AG04450 (cell line): ENCODE measurements around the gene ISYNA1. TPM values are rescaled to one million over a fixed set of nuclear protein-coding genes. Genes with fewer than 3 reads are reported as not detected.

ENCODE experiments used
- CTCF ChIA-PET: fragments of 300-600, 350-600 bp; formaldehyde crosslinking; extraction: SDS; loops from one replicate; lab custom pipeline; 2022; ENCODE audit warnings: antibody characterized with exemption, inconsistent platforms; lab: Charles Lee
- POLR2A ChIA-PET: fragments of 350-600 bp; formaldehyde crosslinking; extraction: SDS; loops from one replicate; lab custom pipeline; 2021; ENCODE audit warnings: antibody characterized with exemption, inconsistent platforms; lab: Yijun Ruan, JAX
- DNase-seq: peaks from one replicate; pipeline ENCODE4 v3.0.0-alpha.2; 2011; ENCODE audit warnings: low read depth, low spot score
- H3K27ac ChIP-seq: one replicate; pipeline ENCODE4 v1.5.1; 2012; ENCODE audit warnings: low read depth, low read length, control low read depth
- H3K27me3 ChIP-seq: one replicate; pipeline ENCODE4 v1.6.0; 2012; ENCODE audit warnings: low read length; ENCODE audit not compliant: control insufficient read depth, insufficient read depth
- H3K4me3 ChIP-seq: 2 replicates; pipeline ENCODE4 v1.5.1; 2011; ENCODE audit warnings: mild to moderate bottlenecking, low read depth, low read length, control low read depth
- H3K9me3 ChIP-seq: 2 replicates; pipeline ENCODE4 v1.5.1; 2012; ENCODE audit warnings: low read length; ENCODE audit not compliant: control insufficient read depth, insufficient read depth
- CTCF ChIP-seq: IDR thresholded peaks from 2 replicates; pipeline ENCODE4 v1.5.1; 2011; ENCODE audit warnings: low read depth, low read length, control low read depth, inconsistent platforms
- polyA plus RNA-seq: library from polyadenylated mRNA; depleted of rRNA; stranded (reverse); fragments of >200 nt; gene quantifications from 2 replicates; pipeline ENCODE4 v1.2.3, GENCODE V29; 2011

ISYNA1 gene
- polyA plus RNA-seq, 1 experiment, result 13.3 TPM

DNA sequence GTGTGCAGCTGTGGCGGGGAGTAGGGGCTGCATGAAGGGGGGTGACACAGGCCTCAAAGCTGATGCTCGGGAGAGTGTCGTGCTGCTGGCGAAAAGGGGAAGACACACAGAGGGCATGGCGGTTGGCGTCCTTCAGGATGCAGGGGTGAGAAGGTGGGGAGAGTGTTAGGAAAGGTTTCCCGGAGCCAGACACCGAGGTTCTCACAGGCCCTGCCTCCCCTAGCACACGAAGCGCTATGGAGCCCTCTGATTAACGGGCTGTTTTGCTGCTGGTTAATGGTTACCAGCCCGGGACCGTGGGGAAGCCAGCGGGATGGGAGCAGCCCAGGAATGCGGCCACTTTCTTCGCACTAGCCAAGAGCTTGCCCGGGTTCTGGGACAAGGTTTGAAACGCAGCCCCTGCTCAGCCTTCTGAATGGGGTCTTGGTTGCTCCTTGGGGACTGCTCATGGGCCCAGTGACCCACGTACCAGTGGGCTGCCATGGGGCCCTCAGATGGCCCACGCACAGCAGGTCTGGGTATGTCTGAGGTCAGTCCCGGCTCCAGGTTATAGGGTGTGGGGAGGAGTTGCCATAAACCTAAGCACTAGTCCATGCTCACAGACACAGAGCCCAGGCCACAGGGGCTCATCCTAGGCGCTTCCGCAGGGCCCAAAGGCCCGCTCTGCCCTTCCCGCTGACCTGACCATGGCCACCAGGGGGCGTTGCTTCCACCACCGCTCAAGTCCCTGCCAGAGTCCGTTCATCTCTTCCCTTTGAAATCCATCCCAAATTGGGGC lies 31.3 kb upstream of the ISYNA1 start:
- CTCF ChIA-PET, result interaction anchor here (0.7 to 2.3 kb wide), 17 partner anchors 9 to 378 kb away, joined by 3 to 12 read pairs (median 3); partner anchors contain the start of gene UBA52
- TF ChIP-seq CTCF, result peak; percentile 78

DNA sequence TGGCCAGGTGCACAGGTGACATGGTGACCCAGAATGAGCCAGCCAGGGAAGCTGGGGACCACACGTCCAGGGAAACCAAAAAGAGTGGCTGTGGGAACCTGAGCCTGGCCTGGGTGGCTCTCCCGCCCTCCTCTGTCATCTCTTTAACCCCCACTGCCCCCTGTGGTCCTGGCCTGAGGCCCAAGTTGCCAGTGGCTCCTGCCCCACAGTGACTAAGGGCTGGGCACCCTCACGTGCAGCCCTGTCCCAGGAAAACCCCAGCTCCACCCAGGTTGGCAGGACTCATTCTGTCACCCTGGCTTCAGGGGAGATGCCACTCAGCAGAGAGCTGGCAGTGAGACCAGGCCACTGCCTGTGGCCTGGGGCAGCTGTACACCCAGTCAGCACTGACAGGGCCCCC lies 30.6 kb upstream of the ISYNA1 start:
- H3K27me3 ChIP-seq, result no peaks in the 10 kb centered on the region
- no peaks in the 10 kb centered on the region for H3K9me3 ChIP-seq
- TF ChIP-seq CTCF, result no peak
- DNase-seq, result no peak
- no peak overlapping the region for H3K27ac ChIP-seq
- ChIA-PET CTCF (interaction anchor here (0.7 to 2.3 kb wide), 3 partner anchors 8 to 379 kb away, joined by 3 to 9 read pairs (median 3); no protein-coding TSS in a partner anchor), POLR2A (interaction anchor here (0.5 kb wide), 1 partner anchor 321 kb away, joined by 7 read pairs; no protein-coding TSS in a partner anchor)
- no peak overlapping the region for H3K4me3 ChIP-seq

More for the DNA sequence above, 31.3 kb upstream of the ISYNA1 start:
- DNase-seq, result no peak
- no peak overlapping the region for H3K27ac ChIP-seq
- H3K9me3 ChIP-seq, result no peaks in the 10 kb centered on the region
- no peak overlapping the region for H3K4me3 ChIP-seq
- POLR2A ChIA-PET, result no interaction called here
- no peaks in the 10 kb centered on the region for H3K27me3 ChIP-seq

- Histone ChIP-seq H3K27ac (peak overlapping the region; percentile 21), H3K4me3 (no peak overlapping the region), H3K9me3 (no peaks in the 10 kb centered on the region), H3K27me3 (no peaks in the 10 kb centered on the region)
- TF ChIP-seq CTCF, result no peak
- POLR2A ChIA-PET, result interaction anchor here (0.5 kb wide), 1 partner anchor 321 kb away, joined by 7 read pairs; no protein-coding TSS in a partner anchor
- DNase-seq, result no peak
- CTCF ChIA-PET, result interaction anchor here (0.7 to 2.3 kb wide), 3 partner anchors 8 to 380 kb away, joined by 3 to 9 read pairs (median 3); no protein-coding TSS in a partner anchor
Observed at GRCh38 chr19:18467978-18468377, 30.0 kb upstream of the ISYNA1 start.

DNA sequence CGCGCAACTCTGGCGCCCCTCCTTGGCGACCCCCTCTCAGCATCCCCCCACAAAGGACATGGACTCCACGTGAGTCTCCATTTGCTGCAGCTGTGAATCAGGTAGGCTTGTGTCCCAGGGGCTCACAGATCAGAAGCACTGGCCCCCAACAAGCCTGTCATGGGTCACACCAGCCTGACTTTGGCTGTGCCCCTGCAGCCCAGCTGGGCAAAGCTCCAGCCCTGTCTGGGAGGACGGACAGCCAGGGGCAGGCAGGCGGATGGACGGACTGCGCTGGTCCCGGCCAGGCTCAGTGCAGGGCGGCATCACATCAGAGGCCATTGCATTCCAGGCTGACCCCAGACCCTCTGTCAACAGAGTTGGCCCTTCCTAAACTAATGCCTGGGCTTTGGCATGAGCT lies 28.4 kb upstream of the ISYNA1 start:
- ChIA-PET POLR2A (interaction anchor here (0.5 kb wide), 1 partner anchor 122 kb away, joined by 6 read pairs; no protein-coding TSS in a partner anchor), CTCF (no interaction called here)
- no peak overlapping the region for H3K4me3 ChIP-seq
- no peak for DNase-seq
- no peaks in the 10 kb centered on the region for H3K27me3 ChIP-seq
- H3K27ac ChIP-seq, result no peak overlapping the region
- H3K9me3 ChIP-seq, result no peaks in the 10 kb centered on the region
- TF ChIP-seq CTCF, result no peak

DNA sequence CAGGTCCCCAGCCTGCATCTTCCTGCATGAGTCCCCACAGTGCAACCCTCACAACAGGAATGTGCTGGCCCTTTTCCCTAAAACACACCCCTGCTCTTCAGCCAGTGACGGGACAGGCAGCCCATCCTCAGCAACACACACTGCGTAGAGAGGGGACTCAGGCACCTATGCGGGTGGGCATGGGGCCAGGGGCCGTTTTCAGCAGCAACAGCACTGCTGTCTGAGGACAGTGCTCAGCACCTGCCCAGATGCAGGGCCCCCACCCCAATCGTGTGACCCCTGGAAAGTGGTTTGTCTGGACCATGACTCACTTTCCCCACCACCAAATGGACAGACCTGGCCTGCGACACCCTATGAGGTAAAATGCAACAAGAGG lies 28.0 kb upstream of the ISYNA1 start:
- no peaks in the 10 kb centered on the region for H3K9me3 ChIP-seq
- no peaks in the 10 kb centered on the region for H3K27me3 ChIP-seq
- no peak overlapping the region for H3K27ac ChIP-seq
- no peak for DNase-seq
- ChIA-PET POLR2A (interaction anchor here (0.7 kb wide), 1 partner anchor 286 kb away, joined by 3 read pairs; no protein-coding TSS in a partner anchor), CTCF (no interaction called here)
- no peak for TF ChIP-seq CTCF
- H3K4me3 ChIP-seq, result no peak overlapping the region
